PFSK-1 (cell line): ENCODE measurements around the gene PDC. TPM values are rescaled to one million over a fixed set of nuclear protein-coding genes. Genes with fewer than 3 reads are reported as not detected.

Experiments
- FOXP2 ChIP-seq: optimal IDR thresholded peaks from 2 replicates; pipeline ENCODE3; 2011; ENCODE audit warnings: borderline replicate concordance, control low read depth, inconsistent platforms; ENCODE audit not compliant: insufficient read depth; ENCODE audit errors: extremely low read length, extremely low read depth
- POLR2AphosphoS5 ChIP-seq: IDR thresholded peaks from 2 replicates; pipeline ENCODE4 v1.6.1; 2012; ENCODE audit warnings: low read depth, mild to moderate bottlenecking, control low read depth, low read length, moderate library complexity
- SIN3A ChIP-seq: IDR thresholded peaks from 2 replicates; pipeline ENCODE4 v1.6.1; 2012; ENCODE audit warnings: mild to moderate bottlenecking, low read length, moderate library complexity, borderline replicate concordance; ENCODE audit not compliant: insufficient read depth
- TAF1 ChIP-seq: IDR thresholded peaks from 2 replicates; pipeline ENCODE4 v1.6.1; 2012; ENCODE audit warnings: low read length, control low read depth, borderline replicate concordance; ENCODE audit not compliant: insufficient read depth
- polyA plus RNA-seq: library from polyadenylated mRNA; unstranded; fragments of >200 nt; gene quantifications from one replicate; pipeline ENCODE4 v1.2.1, GENCODE V29; 2012; ENCODE audit warnings: low read depth, missing spikeins; ENCODE audit not compliant: insufficient read length
- TF ChIP-seq, protein P1 (sequence below), 2 experiments: IDR thresholded peaks; 2 replicates each; pipeline versions ENCODE4 v1.6.1 to v1.8.0; 2011 to 2012; ENCODE audit warnings: low read depth in 2 of 2, low read length in 2 of 2, control low read depth in 1 of 2, inconsistent platforms in 1 of 2, mild to moderate bottlenecking in 1 of 2, moderate library complexity in 1 of 2; ENCODE audit not compliant: insufficient read depth in 1 of 2

The PDC gene
- polyA plus RNA-seq: not detected

DNA sequence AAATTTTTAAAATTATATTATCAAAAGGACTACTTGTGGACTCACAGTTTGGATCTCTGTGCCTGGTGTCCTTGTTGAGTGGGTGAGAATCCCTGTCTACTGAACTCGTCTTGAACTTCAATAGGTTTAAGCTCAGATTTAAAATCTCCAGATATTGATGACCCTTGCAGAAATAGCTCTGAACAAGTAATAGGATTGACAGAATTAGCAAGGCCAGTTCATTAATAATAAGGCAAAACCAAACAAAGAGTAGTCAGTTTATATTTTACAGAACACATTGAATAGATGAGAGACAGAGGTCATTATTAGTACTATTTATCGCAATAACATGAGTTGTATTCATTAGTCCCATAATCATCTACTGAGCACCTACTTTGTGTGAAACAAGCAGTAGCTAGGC lies at the start of gene PDC:
TSS of gene PDC (minus strand) at position 101 of the 400 bp plus-strand sequence. CDS start 11,655 bp downstream, outside the sequence.
- no peak for TF ChIP-seq TAF1
- TF ChIP-seq FOXP2: no peak
- no peak for TF ChIP-seq POLR2AphosphoS5
- TF ChIP-seq, protein P1, sequence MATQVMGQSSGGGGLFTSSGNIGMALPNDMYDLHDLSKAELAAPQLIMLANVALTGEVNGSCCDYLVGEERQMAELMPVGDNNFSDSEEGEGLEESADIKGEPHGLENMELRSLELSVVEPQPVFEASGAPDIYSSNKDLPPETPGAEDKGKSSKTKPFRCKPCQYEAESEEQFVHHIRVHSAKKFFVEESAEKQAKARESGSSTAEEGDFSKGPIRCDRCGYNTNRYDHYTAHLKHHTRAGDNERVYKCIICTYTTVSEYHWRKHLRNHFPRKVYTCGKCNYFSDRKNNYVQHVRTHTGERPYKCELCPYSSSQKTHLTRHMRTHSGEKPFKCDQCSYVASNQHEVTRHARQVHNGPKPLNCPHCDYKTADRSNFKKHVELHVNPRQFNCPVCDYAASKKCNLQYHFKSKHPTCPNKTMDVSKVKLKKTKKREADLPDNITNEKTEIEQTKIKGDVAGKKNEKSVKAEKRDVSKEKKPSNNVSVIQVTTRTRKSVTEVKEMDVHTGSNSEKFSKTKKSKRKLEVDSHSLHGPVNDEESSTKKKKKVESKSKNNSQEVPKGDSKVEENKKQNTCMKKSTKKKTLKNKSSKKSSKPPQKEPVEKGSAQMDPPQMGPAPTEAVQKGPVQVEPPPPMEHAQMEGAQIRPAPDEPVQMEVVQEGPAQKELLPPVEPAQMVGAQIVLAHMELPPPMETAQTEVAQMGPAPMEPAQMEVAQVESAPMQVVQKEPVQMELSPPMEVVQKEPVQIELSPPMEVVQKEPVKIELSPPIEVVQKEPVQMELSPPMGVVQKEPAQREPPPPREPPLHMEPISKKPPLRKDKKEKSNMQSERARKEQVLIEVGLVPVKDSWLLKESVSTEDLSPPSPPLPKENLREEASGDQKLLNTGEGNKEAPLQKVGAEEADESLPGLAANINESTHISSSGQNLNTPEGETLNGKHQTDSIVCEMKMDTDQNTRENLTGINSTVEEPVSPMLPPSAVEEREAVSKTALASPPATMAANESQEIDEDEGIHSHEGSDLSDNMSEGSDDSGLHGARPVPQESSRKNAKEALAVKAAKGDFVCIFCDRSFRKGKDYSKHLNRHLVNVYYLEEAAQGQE (IDR thresholded peaks at IDR 0.05; ENCODE audit: insufficient read depth in 1 of 2, low read depth in 2 of 2, low read length in 2 of 2): no peak
- TF ChIP-seq SIN3A: no peak

DNA sequence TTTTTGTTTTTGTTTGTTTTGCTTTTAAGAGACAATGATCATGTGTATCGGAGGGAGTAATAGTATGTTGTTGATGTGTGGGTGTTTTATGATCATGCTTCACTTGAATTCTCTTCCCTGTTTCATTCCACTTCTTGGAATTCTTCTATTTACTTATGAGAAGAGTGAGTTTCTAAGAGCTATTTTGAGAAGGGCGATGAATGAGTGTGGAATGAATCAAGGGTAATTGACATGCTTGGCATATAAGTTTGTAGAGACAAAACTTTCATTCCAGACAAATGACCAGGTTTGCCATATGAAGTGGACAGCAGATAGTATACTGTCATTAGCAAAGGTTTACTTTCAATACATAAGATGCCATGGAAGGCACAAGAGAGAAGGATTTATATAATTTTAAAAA lies 42.3 kb upstream of the PDC start:
- TF ChIP-seq SIN3A: no peak
- TF ChIP-seq, protein P1 (IDR thresholded peaks at IDR 0.05; ENCODE audit: insufficient read depth in 1 of 2, low read depth in 2 of 2, low read length in 2 of 2): no peak
- TF ChIP-seq POLR2AphosphoS5: no peak
- no peak for TF ChIP-seq FOXP2
- TF ChIP-seq TAF1: no peak

DNA sequence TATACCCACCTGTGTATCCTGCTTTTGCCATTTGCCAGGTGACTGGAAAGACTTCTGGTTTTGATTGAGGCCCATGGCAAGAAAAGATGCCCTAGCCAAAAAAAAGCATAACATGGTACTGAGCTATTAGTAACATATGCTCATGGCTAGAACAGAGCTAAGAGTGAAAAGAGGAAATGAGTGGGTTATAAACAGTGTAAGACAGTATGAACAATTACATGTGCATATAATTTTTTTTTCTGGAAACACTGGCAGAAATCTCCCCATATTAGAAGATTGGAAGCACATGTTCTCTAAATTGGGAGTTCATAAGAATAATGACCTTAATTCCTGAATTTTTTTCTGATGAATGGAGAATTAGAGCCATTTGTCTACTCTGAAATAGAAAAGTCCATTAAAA lies 41.2 kb upstream of the PDC start:
- TF ChIP-seq POLR2AphosphoS5 (no peak), SIN3A (no peak), TAF1 (no peak), FOXP2 (no peak)
- TF ChIP-seq, protein P1 (IDR thresholded peaks at IDR 0.05; ENCODE audit: insufficient read depth in 1 of 2, low read depth in 2 of 2, low read length in 2 of 2): no peak

DNA sequence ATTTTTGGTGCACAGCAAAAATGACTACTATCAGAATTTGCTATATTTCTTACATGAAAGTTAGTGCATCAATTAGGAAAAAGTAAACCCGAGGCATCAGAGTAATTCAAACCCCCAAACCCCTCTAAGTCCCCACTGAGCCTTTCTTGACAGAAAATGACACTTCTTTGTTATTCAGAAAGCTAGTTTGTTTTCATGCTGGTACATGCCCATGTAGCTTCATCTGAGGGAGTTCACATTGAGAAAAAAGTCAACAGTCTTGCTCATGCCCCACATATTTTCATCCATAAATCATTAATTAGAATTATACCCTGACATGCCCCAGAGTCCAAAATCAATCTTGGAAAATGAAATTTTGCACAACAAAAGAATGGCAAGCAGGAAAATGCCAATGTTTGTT lies 39.9 kb upstream of the PDC start:
- no peak for TF ChIP-seq SIN3A
- TF ChIP-seq, protein P1 (IDR thresholded peaks at IDR 0.05; ENCODE audit: insufficient read depth in 1 of 2, low read depth in 2 of 2, low read length in 2 of 2): no peak
- no peak for TF ChIP-seq POLR2AphosphoS5
- no peak for TF ChIP-seq TAF1
- TF ChIP-seq FOXP2: no peak

DNA sequence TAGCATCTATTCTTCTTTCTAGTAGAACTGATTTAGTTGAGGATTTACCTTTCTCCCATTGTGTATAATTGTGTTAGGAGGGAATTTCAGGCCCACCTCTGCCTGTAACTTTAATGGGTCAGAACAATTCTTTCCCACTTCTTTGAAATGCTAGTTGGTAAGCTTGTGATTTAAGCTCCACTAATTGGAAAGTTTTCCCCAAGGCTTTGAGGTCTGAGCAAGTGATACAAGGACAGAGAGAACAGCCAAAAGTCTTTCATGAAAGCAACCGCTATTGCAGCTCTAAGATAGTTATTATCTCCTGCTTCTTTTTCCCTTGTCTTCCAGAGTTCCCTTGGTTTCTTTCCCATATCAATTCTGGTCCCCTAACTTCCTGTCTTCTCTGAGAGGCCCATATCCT lies 38.7 kb upstream of the PDC start:
- no peak for TF ChIP-seq TAF1
- no peak for TF ChIP-seq FOXP2
- TF ChIP-seq SIN3A: no peak
